GM19397 (cell line): ENCODE data around the gene CYP3A4.
"Not testable (repeated sequence)": the region's sequence is repeated elsewhere in the genome, so short reads cannot be mapped to it uniquely, and the experiment has no call there.

Experiments
- ATAC-seq: cut with Tn5 transposase; IDR thresholded peaks from one replicate; pipeline ENCODE4 v1.9.1; 2021; ENCODE audit warnings: mild to moderate bottlenecking, moderate library complexity; ENCODE audit not compliant: unreplicated experiment

The CYP3A4 gene

DNA sequence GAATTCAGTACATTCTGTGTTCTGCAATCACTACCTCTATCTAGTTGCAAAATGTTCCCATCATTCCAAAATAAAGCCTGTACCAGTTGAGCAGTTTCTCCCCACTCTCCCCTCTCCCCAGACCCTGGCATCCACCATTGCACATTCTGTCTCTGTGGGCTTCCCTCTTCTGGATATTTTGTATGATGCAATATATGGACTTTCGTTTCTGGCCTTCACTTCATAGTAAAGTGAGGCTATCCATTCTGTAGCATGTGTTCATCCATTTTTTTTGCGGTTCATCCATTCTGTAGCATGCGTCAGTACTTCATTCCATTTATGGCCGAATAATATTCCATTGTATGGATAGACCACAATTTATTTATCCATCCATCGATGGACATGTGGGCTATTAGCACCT, 9.5 kb upstream of the CYP3A4 start:
- ATAC-seq = no peak

DNA sequence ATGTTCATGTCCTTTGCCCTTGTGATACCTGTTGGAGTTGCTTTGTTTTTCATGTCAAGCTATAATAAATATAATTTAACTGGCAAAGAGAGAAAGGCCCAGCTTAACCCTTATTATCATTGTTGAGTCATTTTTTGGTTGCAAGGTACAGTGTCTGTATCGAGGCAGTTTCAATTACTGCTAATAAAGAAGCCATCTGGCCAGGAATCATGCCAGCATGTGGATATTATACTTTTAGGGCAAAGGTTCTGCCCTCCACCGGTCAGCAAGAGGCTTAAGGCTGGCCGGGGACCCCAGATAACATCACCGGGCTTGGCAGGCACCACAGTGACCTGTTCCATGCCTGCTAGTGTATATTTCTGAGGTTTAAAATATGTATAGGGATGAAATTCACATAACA, 9.0 kb upstream of the CYP3A4 start:
- ATAC-seq = no peak

DNA sequence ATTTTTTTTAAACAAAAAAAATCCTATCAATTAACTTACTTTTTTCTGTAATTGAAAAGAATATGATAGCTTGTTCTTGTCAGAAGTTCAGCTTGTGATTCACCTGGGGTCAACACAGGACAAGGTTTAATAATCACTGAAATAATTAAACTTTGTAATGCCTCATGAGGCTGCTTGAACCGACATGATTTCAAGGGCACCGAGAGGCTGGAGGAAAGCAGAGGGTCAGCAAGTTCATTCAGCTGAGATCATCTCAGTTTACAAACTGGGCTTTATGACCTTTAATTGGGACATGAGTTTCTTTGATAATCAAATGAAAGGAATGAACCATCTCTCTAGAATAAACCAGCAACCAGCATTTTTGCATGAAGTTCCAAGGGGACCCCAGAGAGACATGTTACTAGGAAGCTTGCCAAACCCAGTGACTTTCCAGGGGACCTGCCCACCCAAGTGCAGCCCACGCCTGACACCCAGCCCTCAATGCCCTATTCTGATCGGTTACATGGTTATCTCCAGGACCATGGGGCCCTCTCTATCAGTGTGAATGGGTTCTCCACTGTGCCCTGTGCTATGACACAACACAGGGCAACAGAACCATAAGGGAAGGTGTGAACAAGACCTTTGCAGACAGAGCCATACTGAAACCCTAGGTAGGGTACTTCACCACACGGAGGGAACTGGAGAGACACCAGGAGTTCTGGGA, 7.8 kb upstream of the CYP3A4 start:
- ATAC-seq = no peak

DNA sequence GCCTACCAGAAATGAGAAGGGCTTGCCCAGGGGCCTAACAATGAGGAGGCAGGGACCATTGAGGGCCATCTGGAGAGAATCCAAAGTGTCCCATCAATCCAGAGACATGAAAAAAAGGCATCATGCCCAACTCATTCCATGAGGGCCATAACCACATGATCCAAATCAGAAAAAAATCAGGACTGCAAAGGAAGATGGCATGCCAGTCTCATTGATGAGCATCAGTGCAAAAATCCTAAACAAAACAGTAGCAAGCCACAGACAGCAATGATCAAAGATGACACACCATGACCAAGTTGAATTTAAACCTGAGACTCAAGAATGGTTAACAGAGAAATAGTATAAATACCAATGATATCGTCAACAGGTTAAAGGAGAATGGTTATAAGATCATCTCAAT, 7.0 kb upstream of the CYP3A4 start:
- no peak for ATAC-seq

DNA sequence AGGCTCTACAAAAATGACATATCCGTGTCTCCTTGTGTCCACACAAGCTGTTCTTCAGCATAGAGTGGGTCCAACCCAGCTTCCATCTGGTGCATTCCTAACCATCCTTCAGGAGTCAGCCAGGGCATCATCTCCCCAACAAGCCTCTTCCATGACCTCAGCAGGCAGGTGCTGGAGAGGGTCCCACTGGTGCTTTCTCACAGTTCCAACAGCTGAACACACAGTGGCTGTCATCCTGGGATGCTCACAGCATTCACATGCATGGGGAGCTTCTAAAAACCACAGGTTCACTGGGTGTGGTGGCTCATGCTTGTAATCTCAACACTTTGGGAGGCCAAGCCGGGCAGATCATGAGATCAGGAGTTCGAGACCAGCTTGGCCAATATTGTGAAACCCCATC, 6.4 kb upstream of the CYP3A4 start:
- ATAC-seq = no peak

DNA sequence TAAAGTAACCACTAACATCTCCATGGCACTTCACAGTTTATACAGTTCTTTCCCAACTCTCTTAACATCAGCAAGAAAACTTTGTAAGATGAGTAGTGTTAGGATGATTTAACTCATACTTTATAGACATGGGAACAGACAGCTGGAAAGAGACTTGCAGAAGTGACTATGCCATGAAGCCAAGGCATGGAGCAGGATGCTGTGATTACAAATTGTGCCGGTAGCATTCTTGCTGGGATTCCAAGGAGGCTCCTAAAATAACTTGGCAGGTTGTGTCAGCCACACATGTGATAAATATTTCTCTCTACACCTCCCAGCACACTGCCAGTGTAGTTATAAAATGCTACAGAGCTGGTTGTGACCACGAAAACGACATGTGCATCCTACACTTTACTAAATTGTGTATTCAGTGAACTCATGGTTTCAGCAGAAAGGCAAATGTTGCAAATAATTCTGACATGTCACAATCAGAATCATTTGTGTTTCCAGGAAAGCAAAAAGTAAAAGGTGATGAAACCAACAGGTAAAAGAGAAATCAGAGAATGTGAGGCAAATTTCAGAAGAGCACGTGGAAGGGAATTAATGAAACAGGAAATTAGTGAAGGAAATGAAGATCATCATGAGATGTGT, 5.6 kb upstream of the CYP3A4 start:
- ATAC-seq = no peak

DNA sequence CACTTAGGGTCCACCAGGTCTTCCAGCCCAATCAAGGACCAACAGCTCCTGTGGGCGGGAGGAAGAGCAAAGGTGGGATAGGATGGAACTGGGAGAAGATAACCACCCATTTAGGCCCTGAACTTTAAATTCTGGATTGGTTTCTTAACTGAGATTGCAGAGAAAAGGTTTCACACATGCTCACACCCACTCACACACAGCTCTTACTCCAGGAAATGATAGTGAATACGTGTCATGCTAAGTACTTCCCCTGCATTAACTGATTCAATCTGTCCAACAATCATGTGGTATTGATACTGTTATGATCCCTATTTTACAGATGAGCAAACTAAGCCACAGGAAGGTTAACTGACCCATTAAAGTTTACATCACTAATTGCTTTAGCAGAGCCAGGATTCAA, 4.6 kb upstream of the CYP3A4 start:
- ATAC-seq = no peak

DNA sequence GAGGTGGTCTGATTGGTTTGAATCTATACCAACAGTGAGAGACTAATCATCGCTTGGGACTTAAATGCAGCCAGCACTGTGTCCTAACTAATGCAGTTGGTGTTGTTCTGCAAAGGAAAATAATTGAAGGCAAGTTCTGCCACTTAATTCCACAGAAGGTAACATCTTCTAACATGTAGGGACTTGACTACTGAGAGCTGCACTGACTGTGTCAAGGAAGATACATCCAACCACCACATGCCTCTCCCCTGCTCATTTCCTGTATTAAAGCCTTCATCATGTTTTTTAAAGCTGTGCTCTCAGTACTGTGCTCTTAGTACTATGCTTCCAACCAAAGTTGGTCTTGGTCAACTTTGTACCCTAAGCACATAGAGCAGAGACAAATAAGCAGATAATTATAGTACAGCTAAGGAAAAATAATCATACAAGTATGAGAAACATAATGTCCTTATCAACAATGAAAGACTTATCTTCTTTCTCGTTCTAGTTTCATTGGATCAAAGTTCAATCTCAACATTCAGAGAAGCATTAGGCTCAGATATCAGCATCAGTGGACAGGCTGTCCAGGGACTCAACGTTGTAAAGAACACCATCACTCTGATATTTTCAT, 2.8 kb upstream of the CYP3A4 start:
- ATAC-seq = no peak

DNA sequence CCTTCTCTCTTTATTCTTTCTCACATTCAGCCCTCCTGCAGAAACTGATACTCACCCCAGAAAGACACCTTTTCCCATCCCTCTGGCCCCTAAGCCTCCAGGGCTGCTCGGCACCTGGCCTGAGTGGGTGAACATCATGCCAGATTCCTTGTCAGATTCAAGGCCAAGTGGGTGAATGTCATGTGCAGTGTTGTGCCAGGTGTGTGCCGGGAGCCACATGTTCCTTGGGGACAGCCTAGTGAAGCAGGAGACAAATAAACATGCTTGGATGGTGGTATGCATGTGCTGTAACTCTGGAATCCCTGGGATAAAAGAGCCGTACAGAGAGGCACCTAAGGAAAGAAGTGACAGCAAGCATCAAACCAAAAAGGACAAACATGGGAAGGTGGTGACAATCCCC, 1.7 kb upstream of the CYP3A4 start:
- not testable (repeated sequence) for ATAC-seq

DNA sequence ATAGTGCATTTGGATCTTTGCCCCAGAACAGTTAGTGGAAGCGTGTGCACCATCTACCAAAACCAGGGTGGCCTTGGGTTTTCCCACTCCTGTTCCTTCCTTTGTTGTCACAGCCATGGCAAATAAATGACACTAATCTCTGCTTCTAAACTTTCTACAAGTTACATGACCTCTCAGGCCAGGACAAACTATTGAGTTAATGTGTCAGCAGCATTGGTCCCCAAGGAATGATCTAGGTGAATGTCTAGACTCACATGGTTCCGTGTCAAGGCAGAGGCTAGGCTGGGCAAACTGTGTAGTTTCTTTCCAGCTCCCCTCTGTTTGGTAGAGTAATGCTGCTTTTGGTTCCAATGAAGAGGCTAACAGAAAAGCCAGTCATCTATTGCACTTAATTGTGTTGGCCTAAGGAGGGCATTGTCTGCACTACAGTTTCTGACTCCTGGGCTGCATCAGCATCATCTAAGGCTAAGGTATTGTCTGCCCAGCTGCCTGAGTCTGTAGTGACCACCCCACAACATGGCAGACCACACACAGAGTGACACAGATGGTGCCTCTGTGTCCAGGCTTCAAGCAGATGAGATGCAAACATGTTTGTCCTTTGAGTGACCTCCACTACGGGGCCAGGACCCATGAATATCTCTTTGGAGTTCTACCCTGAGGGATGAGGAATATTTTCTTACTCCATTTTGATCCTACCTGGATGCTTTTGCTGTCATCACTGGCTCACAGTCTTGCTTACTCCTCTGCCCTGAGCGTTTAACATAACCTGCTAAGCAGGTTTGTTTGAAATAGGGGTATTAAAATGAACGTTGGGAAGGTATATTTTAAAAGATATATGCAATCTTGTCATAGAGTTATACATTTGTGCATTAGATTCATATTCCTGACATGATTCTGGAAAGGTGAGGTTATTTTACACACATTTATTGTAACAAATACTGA, 1.7 kb downstream of the CYP3A4 start:
- no peak for ATAC-seq

DNA sequence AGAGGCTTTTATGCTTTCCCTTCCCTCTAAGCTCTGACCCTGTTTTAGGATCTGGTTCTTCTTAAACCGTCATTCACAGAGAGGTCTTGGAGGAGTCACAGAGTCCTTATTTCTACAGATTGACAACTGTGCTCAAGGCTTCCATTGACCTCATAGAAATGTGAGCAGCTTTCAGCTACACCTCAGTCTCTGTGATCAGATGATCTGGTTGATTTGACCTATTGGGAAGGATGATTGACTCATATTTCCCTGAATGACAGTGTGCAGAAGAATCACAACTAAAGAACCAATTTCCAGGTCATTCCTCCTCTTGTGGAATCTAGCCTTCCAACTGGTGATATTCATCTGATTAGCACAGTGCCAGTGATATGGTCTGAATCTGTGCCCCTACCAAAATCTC, 3.4 kb downstream of the CYP3A4 start:
- no peak for ATAC-seq

DNA sequence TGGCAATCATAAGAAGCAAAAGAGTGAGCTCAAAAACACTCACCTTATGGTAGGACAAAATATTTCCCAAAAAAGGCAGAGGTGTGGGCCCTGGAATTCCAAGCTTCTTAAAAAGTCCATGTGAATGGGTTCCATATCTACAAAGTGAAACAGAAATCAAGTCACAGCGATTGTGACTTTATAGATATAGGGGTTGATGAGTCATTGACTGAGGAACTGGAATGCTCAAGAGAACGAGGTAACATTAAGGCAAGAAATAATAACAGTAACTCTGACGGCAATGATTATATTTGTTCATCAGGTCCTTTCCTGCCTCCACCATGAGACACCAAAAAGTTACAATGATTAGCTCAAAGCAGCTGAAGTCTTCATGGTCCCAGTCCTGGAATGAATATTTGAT, 4.0 kb downstream of the CYP3A4 start:
- ATAC-seq = no peak

DNA sequence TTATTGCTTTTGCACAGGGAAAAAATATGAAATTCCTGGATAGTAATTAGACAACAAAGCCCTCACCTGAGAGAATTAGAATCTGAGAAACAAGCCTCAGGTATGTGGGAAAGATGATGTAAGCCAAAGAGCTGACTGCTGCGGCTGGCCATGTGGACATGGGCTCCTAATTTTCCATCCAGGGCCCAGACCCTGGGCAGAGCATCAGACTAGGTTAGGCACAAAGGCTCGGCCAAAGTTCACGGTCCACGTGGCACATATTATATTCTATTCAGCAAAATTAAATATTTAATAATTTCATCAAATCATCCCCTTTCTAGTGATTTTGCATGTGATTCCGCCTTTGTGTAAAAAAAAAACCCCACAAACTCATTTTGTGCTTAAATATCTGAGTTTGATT, 5.1 kb downstream of the CYP3A4 start:
- ATAC-seq = no peak

DNA sequence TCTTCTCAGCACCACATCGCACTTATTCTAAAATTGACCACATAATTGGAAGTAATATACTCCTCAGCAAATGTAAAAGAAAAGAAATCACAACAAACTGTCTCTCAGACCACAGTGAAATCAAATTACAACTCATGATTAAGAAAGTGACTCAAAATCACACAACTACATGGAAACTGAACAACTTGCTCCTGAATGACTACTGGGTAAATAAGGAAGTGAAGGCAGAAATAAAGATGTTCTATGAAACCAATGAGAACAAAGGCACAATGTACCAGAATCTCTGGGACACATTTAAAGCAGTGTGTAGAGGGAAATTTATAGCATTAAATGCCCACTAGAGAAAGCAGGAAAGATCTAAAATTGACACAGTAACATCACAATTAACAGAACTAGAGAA, 10.6 kb downstream of the CYP3A4 start:
- not testable (repeated sequence) for ATAC-seq

DNA sequence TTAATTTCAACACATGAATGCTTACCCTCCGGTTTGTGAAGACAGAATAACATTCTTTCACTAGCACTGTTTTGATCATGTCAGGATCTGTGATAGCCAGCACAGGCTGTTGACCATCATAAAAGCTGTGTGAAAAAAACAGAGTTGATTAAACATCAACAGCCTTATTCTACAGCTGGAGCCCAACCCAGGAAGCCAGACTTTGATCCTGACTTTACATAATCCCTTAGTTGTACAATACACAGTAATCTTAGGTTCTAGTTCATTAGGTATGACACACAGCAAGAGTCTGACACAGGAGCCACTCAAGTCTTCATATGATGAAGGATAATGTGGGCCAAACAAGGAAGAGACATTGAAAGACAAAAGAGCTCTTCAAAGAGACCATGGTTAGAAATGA, 11.4 kb downstream of the CYP3A4 start:
- no peak for ATAC-seq

DNA sequence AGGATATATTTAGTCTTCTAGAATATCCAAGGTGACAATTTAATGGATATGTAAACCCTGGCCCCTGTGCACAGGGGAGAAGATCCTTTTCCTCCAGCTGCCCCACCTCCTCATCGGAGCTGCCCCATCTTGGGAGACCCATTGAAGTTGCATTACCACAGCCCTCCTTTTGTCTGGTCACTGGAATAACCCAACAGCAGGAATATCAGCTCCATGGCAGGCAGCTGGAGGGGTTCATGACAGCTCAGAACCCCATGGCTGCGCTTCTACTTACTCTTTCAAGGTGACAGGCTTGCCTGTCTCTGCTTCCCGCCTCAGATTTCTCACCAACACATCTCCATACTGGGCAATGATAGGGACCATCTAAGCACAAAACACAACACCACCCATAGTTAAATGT, 14.5 kb downstream of the CYP3A4 start:
- ATAC-seq = not testable (repeated sequence)

DNA sequence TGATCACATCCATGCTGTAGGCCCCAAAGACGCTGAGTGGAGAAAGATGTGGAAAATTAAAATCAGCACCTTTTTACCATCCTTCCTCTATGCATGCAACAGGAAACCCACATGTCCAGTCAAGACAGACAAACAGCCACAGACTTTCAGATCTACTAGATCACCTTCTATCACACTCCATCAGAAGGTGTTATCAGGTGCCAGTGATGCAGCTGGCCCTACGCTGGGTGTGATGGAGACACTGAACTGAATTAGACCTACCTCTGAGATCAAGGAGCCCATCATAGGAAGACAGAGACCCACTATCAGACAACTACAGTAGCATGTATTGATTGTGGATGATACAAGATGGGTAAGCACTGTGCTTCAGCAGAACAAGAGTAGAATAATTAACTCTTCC, 15.5 kb downstream of the CYP3A4 start:
- ATAC-seq = no peak

DNA sequence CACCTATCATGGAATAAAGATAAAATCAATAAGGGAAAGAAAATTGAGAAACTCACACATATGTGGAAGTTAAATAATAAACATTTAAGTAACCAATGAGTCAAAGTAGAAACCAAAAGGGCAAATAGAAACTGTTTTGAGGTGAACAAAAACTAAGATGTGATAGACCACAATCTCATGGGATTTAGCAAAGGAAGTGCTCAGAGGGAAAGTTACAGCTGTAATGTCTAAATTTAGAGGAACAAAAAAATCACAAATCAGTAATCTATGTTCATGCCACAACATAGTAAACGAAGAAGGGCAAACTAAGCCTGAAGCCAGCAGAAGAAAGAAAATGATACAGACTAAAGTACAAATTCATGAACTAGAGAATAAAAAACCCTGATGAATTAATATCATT, 16.3 kb downstream of the CYP3A4 start:
- peak; percentile 78 for ATAC-seq

DNA sequence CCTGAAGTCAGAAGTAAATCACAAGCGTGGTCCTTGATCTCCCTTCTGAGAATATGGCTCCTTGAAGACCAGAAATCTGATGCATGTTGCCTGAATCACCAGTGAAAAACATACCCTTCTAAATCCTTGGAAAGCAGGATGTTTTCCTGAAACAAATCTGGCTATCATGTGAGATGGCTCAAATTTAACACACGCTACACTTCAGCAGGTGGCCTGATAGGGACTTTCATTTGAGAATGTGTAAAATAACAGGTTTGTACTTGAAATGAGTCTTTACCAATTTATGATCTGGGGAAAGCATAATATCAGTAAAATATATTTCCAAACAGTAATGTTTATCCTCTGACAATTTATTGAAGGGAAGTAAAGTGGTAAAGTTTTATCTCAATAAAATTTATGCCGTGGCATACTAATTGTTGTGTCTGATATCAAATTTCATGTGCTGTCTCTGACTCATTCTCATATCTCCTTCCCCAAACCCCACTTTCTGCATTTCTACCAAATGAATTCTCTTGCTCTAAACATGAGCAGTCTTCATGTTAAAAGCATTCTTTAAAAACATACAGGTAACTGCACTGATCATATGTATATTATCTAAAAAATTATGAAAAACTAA, 17.4 kb downstream of the CYP3A4 start:
- ATAC-seq = no peak

DNA sequence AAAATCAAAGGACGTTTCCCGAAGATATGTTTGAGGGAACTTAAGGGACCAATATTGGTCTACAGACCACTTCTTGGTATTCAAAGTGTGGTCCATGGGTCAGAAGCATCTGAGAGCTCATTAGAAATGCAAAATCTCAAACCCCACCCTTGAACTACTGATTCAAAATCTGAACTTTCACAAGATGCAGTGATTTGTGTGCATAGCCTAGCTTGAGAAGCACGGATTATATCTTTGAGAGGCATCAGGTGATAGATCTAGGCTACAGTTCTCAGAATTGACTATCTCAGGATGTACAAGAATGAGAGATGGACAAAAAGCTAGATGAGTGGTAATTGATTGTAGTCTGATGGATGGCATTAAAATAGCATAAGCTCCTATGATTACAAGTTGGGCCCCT, 19.5 kb downstream of the CYP3A4 start:
- no peak for ATAC-seq
